ENCODE results near the gene MED17. TPM values are rescaled to one million over a fixed set of nuclear protein-coding genes. Genes with fewer than 3 reads are reported as not detected.
"Not testable (repeated sequence)": the region's sequence is repeated elsewhere in the genome, so short reads cannot be mapped to it uniquely, and the experiment has no call there.

MED17 gene
- total RNA-seq, 2 experiments from 2014 or later = 23.0 to 33.3 TPM

- TF ChIP-seq CTCF (conservative IDR thresholded peaks at IDR 0.05; ENCODE audit: low read length) (no peak), EZH2phosphoT487 (IDR thresholded peaks at IDR 0.05; ENCODE audit: borderline replicate concordance, low read depth, low read length) (no peak)
- POLR2A ChIA-PET = interaction anchor here (0.9 kb wide), 1 partner anchor 10 kb away, joined by 8 read pairs; no protein-coding TSS in a partner anchor
- CTCF ChIA-PET (ENCODE audit: unreplicated experiment) = interaction anchor here (1.0 kb wide), 1 partner anchor 12 kb away, joined by 4 read pairs; the partner anchor contains the start of gene MED17
Observed at GRCh38 chr11:93772123-93772522, 12.0 kb upstream of the MED17 start.

GRCh38 chr11:93773045-93773477 lies 11.0 kb upstream of the MED17 start:
- no peak overlapping the region for H3K4me3 ChIP-seq (ENCODE audit: low read depth, low read length, poor library complexity, severe bottlenecking)
- no peak overlapping the region for H2AFZ ChIP-seq (ENCODE audit: low read length)
- H3K4me1 ChIP-seq (ENCODE audit: insufficient read depth, low read length, poor library complexity, severe bottlenecking) = no peaks in the 10 kb centered on the region
- intact Hi-C loops (cut with micrococcal nuclease; ENCODE audit: unreplicated experiment) = no loop called here
- no peaks in the 10 kb centered on the region for H3K79me2 ChIP-seq (ENCODE audit: insufficient read depth, low read depth, low read length)
- BruUV-seq (replicated peaks) = no TSS peak
- ChIA-PET POLR2A (no interaction called here), CTCF (ENCODE audit: unreplicated experiment) (interaction anchor here (1.0 kb wide), 1 partner anchor 11 kb away, joined by 4 read pairs; the partner anchor contains the start of gene MED17)
- no peak overlapping the region for H3K4me2 ChIP-seq (ENCODE audit: low read length)
- no peak for DNase-seq (ENCODE audit: low spot score)
- no peaks in the 10 kb centered on the region for H3K9me2 ChIP-seq (ENCODE audit: insufficient read depth, low read length)
- TF ChIP-seq EZH2phosphoT487 (IDR thresholded peaks at IDR 0.05; ENCODE audit: borderline replicate concordance, low read depth, low read length) (no peak), CTCF (conservative IDR thresholded peaks at IDR 0.05; ENCODE audit: low read length) (no peak)
- H3K36me3 ChIP-seq (ENCODE audit: insufficient read depth, low read length) = no peaks in the 10 kb centered on the region
- peaks cover 6% of the 10 kb centered on the region; the same call in 1 of the 2 replicates for H3K9me3 ChIP-seq (ENCODE audit: low read length)
- no peaks in the 10 kb centered on the region for H4K20me1 ChIP-seq (ENCODE audit: insufficient read depth, low read length)
- no peak overlapping the region for H3K27ac ChIP-seq (ENCODE audit: low read depth, low read length, poor library complexity, severe bottlenecking)

More at GRCh38 chr11:93772123-93772522, 12.0 kb upstream of the MED17 start:
- H3K9me2 ChIP-seq (ENCODE audit: insufficient read depth, low read length) = no peaks in the 10 kb centered on the region
- BruUV-seq (replicated peaks) = no TSS peak
- no peak for DNase-seq (ENCODE audit: low spot score)
- no peak overlapping the region for H3K4me3 ChIP-seq (ENCODE audit: low read depth, low read length, poor library complexity, severe bottlenecking)
- H3K79me2 ChIP-seq (ENCODE audit: insufficient read depth, low read depth, low read length) = no peaks in the 10 kb centered on the region
- no peak overlapping the region for H2AFZ ChIP-seq (ENCODE audit: low read length)
- intact Hi-C loops (cut with micrococcal nuclease; ENCODE audit: unreplicated experiment) = no loop called here
- H3K4me1 ChIP-seq (ENCODE audit: insufficient read depth, low read length, poor library complexity, severe bottlenecking) = no peaks in the 10 kb centered on the region
- peaks cover 7% of the 10 kb centered on the region for H3K9me3 ChIP-seq (ENCODE audit: low read length)
- H3K27ac ChIP-seq (ENCODE audit: low read depth, low read length, poor library complexity, severe bottlenecking) = no peak overlapping the region
- no peak overlapping the region for H3K4me2 ChIP-seq (ENCODE audit: low read length)
- no peaks in the 10 kb centered on the region for H3K36me3 ChIP-seq (ENCODE audit: insufficient read depth, low read length)
- no peaks in the 10 kb centered on the region for H4K20me1 ChIP-seq (ENCODE audit: insufficient read depth, low read length)

- intact Hi-C loops (cut with micrococcal nuclease; ENCODE audit: unreplicated experiment) = no loop called here
- Histone ChIP-seq H3K79me2 (ENCODE audit: insufficient read depth, low read depth, low read length) (no peaks in the 10 kb centered on the region), H3K4me1 (ENCODE audit: insufficient read depth, low read length, poor library complexity, severe bottlenecking) (no peaks in the 10 kb centered on the region), H3K36me3 (ENCODE audit: insufficient read depth, low read length) (no peaks in the 10 kb centered on the region), H3K4me2 (ENCODE audit: low read length) (no peak overlapping the region), H4K20me1 (ENCODE audit: insufficient read depth, low read length) (no peaks in the 10 kb centered on the region), H3K9me2 (ENCODE audit: insufficient read depth, low read length) (no peaks in the 10 kb centered on the region), H3K27ac (ENCODE audit: low read depth, low read length, poor library complexity, severe bottlenecking) (no peak overlapping the region), H2AFZ (ENCODE audit: low read length) (no peak overlapping the region), H3K9me3 (ENCODE audit: low read length) (peaks cover 6% of the 10 kb centered on the region; the same call in 1 of the 2 replicates), H3K4me3 (ENCODE audit: low read depth, low read length, poor library complexity, severe bottlenecking) (no peak overlapping the region)
- POLR2A ChIA-PET = no interaction called here
- no peak for TF ChIP-seq EZH2phosphoT487 (IDR thresholded peaks at IDR 0.05; ENCODE audit: borderline replicate concordance, low read depth, low read length)
- TF ChIP-seq CTCF (conservative IDR thresholded peaks at IDR 0.05; ENCODE audit: low read length) = no peak
- BruUV-seq (replicated peaks) = no TSS peak
- no peak for DNase-seq (ENCODE audit: low spot score)
- CTCF ChIA-PET (ENCODE audit: unreplicated experiment) = no interaction called here
Observed at GRCh38 chr11:93773601-93774200, 10.4 kb upstream of the MED17 start.

GRCh38 chr11:93774560-93774959 lies 9.5 kb upstream of the MED17 start:
- H2AFZ ChIP-seq (ENCODE audit: low read length); H3K4me3 ChIP-seq (ENCODE audit: low read depth, low read length, poor library complexity, severe bottlenecking); H3K4me2 ChIP-seq (ENCODE audit: low read length); H3K4me1 ChIP-seq (ENCODE audit: insufficient read depth, low read length, poor library complexity, severe bottlenecking); H3K9me3 ChIP-seq (ENCODE audit: low read length); intact Hi-C loops (cut with micrococcal nuclease; ENCODE audit: unreplicated experiment); H3K27ac ChIP-seq (ENCODE audit: low read depth, low read length, poor library complexity, severe bottlenecking); CTCF ChIA-PET (ENCODE audit: unreplicated experiment); DNase-seq (ENCODE audit: low spot score); H3K9me2 ChIP-seq (ENCODE audit: insufficient read depth, low read length); H4K20me1 ChIP-seq (ENCODE audit: insufficient read depth, low read length); BruUV-seq (replicated peaks); H3K36me3 ChIP-seq (ENCODE audit: insufficient read depth, low read length); H3K79me2 ChIP-seq (ENCODE audit: insufficient read depth, low read depth, low read length); POLR2A ChIA-PET: not testable (repeated sequence)
